NCI-H510A treated with DMSO at 0.1 percent for 48 hours (cell line): ENCODE measurements around the gene ELFN1.

Experiments
- DNase-seq: peaks from one replicate; lab custom pipeline; 2025; lab: John Stamatoyannopoulos, UW

The ELFN1 gene

DNA sequence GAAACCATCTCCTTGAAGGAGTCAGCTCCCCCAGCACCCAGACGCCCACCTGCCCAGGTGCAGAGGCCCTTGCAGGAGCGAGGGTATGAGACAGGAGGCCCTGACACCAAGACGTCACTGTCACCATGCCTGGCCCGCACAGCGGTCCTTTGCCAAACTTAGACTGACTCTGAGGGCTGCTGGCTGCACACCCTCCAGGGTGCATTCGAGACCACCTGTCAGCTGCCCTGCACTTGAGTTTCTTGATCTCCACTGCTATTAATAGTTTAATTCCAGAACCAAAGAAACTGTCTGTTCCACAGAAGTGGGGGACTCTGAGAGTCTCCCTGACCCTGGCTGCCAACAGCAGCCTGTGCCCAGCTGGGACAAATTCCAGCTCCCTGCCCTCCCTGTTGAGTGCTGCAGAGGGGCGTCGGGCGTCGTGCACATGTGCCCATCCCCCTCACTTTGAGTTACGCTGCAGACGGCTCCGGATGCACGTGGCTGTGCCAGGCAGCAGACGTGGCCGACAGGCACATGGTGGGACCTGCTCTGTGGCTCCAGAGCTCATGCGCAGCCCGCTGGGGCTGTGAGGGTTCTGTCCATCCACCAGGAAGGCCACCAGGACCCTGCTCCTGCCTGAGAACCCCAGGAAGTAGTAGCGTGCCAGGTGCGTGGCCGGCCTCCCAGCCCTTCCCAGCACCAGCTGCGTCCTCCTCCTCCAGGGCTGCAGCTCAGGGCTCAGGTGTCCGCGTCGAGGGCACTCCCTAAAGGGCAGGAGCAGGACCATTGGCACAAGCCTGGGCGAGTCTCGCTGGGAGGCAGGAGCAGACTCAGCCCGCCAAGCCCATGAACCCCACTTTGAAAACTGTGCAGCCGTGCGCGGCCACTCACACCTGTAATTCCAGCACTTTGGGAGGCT, 24.8 kb downstream of the ELFN1 start:
- DNase-seq = peak; percentile 39

DNA sequence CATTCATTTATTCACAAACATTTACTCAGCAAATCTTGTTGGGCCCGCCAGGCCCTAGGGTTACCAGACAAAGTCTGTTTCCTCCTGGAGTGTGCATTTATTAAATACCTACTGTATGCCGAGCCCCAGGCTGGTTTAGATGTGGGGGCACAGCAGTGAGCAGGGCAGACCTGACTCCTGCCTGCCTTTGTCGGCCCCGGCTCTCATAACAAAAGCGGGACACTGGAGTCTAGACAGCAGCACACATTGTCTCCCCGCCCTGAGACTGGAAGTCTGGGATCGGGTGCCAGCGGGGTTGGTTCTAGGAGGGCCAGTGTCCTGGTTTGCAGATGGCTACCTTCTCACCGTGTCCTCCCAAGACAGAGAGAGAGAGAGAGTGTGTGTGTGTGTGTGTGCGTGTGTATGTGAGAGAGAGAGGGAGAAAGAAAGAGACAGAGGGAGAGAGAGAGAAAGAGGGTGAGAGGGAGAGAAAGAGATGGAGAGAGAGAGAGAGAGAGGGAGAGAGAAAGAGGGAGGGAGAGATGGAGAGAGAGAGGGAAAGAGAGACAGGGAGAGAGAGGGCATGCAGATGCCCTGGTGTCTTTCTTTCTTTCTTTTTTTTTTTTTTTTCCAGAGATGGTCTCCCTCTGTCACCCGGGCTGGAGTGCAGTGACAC, 25.9 kb downstream of the ELFN1 start:
- DNase-seq = no peak

DNA sequence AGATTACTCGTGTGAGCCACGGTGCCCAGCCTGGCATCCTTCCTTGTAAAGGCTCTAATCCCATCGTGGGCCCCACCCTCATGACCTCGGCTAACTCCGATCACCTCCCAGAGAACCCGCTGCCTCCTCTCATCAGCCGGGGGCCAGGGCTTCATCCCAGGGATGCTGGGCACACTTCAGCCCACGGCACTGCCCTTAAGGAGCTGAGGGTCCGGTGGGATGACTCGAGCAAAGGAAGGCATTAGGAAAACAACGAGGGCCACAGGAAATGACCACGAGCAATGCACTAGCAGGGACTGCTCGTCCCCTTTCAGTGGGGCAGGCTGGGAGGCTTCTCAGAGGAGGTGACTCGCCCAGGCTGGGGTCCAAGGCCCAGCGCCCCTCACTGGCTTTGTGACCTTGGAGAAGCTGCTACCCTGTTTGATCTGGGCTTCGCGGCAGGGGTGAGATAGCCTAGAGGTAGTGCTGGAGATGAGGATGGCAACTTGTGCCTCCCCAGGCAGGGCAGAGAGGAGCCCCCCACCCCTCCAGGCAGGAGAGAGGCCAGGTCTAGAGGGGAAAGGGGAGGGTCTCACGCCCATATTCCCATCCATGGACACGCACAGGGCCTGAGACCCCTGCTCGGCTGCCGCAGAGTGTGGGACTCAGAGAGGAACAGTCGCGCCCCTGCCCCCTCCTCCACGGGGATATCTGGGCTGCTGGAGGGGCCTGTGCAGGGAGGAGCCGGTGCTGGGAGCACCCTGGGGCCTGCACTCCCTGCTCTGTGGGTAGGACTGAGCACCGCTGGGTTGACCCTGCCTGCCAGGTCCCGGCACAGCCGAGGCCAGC, 26.8 kb downstream of the ELFN1 start:
- DNase-seq = no peak

DNA sequence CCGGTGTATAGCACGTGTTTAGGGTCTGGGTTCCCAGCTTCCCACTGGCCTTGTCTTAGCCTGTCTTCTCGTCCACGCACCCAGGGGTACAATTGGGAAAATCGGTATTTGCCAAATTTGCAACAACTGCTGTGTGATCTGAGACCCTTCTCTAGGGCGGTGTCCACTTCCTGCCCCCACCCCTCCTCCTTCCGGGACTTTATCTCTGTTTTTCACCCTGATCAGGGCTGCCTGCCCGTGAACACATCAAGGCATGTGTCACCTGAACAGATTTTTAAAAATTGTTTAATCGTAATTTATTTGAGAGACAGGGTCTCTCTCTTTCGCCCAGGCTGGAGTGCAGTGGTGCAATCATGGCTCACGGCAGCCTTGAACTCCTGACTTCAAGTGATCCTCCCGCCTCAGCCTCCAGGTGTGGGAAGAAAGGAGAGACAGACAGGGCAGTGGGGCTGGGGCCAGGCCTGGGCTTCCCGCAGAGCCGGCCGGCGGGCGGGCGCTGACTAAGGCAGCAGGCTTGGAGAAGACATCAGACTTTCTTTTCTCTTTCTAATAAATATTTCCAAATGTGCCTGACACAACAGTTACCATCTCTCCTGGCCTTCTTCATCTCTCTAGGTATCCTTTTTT, 27.5 kb downstream of the ELFN1 start:
- DNase-seq = no peak

DNA sequence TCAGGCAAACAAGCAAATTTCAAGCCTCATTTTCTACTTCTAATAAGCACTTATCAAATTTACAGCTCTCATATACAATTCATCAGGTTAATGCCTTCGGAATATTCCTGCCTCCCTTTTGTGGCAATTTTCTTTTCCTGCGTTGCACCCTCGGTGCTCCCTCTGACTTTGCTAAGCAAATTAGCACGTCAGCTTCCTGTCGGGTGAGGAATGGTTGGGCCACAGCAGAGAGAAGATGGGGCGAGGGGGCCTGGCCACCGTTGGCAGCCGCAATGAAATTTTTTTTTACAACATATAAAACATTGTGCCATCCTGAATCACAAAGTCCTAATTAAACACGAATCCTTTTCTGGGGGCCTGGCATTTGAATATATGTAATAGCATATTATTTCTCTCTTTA, 28.1 kb downstream of the ELFN1 start:
- DNase-seq = no peak

DNA sequence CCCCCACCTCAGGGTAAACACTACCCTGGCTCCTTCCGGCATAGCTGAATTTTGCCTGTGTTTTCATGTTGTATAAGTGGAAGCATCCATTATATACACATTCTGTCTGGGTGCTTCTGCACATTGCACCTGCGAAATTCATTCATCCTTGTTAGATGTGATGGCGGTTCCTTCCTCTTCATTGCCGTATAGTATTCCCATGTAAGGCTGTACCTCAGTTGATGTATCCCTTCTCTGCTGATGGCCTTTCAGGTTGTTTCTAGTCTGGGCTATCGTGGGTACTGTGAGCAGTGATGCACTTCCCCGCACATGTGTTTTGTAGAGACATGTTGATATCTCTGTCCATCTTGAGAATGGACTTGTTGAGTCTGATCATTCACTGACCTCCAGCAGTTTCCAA, 28.9 kb downstream of the ELFN1 start:
- DNase-seq = no peak

DNA sequence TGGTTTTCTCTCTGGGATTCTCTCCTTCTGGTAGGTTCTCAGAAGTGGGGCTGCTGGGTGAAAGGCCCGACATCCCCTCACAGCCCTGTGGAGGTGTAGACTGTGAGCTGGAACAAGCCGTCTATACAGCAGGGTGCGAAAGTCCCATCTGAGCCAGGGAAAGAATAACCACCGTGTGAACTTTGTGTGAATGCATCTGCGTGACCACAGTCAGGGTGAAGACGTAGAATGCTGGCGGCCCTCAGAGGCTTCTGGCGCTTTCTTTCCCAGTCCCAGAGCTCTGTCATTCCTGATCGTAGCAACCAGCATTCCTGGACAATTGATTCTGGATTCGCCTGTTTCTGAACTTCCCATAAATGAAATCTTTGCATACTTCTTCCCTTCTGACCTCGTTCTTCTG, 30.0 kb downstream of the ELFN1 start:
- DNase-seq = no peak

DNA sequence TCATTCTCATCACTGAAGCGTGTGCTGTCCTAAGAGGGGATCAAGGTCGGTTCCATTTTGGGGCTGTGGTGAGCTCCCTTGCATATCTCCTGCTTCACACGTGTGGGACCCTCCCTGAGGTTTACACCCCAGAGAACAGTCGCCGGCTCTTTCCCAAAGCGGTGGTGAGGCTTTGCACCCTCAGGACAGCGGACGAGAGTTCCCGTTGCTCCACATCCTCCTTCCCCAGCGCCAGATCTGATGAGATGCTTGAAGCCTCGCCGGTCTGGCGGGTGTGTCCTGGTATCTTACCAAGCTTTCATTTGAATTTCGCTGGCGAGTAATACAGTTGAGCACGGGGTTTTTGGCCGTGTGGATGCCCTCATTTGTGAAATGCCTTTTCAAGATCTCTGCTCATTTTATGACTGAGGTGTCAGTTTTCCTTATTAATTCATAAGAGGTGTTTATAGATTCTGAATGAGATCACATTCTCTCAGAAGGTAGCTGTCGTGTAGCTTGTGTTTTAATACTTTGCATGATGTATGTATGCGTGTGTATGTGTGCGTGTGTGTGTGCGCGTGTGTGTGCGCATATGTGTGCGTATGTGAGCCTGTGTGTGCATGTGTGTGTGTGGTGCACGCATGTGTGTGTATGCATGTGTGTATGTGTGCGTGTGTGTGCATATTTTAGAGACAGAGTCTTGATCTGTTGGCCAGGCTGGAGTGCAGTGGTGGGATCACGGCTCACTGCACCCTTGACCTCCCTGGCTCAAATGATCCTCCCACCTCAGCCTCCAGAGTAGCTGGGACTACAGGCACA, 30.7 kb downstream of the ELFN1 start:
- no peak for DNase-seq

DNA sequence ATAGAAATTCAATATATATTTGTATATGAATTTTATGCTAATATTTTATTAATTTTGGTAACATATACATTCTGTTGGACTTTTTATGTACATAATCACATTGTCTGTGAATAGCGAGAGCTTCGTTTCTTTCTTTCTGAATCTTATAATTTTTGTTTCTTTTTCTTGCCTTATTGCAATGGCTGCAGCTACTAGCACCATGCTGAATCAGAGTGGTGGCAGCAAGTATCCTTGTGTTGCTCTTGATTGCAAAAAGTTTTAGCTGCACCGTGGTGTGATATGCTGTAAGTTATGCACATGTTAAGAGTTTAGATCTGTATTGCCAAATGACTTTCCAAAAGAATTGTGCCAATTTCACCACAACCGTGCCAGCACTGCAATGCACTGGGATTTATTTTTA, 32.6 kb downstream of the ELFN1 start:
- no peak for DNase-seq

DNA sequence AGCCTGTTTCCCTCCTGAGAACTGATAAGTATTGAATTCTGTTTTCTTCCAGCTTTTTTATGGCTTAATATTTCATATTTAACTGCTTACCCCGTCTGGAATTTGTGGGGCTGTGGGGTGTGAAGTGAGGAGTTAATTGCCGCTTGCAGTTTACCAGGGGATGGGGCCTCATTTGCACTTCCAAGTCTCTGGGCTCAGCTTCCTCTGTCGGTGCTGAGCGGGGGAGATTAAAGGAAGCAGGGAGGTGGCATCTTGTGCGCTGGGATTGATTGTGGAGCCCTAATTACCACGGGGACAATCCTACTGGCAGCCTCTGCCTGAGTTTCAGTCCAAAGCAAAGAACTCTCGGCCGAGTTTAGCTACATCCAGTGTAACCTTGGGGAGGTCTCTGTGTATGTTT, 33.4 kb downstream of the ELFN1 start:
- DNase-seq = no peak

DNA sequence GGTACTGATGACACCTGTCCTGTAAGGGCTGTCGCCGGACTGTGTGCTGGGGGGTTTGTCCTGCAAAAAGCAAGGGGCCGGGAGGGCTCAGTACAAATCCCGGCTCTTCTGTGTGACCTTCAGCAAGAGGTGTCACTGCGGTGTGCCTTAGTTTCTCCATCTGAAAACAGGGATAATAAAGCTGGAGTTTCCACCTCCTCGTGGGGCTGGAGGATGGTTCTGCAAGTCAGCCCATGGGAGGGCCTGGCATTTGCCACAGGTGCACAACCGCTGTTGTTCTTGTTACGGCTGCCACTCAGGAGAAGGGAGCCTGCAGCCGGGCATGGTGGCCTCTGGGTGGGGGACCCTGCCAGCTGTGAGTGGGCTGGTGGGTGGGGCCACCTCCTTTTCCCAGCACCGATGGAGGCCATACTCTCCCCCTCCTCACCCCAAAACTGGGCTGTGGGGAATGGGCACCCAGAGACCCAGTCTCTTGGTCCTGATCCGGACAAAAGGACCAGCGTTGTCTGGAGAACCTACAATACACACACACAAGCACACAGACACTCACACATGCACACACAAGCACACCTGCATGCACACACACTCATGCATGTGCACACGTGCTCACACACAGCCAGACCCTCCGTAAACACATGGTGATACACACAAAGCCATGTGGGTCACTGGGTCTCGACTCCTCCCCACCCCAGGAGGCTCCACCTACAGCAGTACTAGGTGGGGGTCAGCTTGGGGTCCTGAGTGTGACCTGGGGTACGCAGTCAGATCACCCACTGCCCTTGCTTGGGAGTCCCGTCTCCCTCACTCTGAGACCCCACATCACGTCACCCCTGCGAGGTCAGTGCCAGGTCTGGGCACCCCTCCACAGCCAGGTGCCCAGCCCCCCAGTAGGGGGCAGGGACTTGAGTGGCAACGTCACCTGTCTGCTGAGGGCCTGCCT, 34.1 kb downstream of the ELFN1 start:
- no peak for DNase-seq

DNA sequence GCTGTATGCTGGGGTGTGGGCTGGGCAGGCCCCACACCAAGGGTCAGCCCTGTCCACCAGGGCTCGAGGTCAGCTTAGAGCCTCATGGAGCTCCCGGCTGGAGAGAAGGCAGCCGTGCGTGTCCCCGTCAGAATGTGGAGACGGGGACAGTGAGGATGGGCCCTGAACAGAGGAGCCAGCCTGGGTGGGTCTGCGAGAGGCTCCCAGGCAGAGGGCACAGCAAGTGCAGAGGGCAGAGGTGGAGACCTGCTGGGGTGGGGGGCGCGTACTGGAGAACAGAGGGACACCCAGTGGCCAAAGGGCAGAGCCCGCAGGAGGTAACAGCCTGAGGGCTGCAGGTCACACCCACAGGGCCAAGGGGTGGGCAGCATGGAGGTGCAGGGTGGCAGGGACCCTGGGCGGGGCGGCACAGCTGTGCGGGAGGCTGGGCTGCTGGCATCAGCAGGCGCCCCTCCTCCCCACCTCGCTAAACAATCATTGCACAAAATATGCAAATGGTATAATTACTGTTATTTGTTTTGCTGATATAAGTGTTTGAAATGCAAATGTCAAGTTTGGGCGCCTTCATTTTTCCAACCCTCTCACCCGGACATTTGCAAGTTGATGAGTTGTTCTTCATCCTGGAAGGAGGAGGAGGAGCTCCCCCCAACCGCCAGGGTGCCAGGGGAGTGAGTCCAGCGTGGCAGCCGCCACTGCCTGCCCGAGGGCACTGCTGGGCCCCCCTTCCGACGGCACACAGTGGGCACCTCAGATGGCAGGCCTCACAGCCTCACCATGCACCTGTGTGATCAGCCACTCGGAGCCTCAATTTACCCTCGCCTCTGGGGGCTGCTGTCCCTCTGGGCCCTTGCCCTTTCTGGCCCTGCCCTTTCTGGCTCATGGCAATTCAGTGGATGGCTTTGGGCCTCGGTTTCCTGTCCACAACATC, 35.0 kb downstream of the ELFN1 start:
- DNase-seq = no peak

DNA sequence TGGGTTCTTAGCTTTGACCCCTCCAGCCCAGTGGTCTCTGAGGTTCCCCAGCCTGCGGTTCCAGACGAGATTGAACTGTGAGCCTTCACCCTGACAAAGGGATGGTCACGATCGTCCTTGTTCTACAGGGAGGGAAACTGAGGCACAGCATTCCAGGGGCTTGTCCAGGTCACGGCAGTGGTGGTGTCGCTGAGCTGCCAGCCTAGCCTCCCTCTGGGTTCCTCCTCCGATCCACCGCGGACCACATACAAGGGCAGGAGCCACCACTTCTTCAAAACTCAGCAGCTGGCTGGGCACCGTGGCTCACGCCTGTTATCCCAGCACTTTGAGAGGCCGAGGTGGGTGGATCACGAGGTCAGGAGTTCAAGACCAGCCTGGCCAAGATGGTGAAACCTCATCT, 35.8 kb downstream of the ELFN1 start:
- no peak for DNase-seq

DNA sequence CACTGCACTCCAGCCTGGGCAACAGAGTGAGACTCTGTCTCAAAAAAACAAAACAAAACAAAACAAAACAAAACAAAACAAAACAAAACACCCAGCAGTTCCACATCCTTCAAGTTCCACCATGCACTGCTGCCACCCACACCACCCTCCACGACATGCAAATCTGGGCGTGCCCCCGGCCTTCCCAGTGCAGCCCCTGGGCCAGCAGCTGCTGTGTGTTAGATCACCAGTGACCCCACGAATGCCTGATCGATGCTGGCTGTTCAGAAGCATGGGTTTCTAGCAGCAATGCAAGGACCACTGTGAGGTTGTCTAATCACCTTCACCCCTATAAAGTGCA, 36.3 kb downstream of the ELFN1 start:
- no peak for DNase-seq

DNA sequence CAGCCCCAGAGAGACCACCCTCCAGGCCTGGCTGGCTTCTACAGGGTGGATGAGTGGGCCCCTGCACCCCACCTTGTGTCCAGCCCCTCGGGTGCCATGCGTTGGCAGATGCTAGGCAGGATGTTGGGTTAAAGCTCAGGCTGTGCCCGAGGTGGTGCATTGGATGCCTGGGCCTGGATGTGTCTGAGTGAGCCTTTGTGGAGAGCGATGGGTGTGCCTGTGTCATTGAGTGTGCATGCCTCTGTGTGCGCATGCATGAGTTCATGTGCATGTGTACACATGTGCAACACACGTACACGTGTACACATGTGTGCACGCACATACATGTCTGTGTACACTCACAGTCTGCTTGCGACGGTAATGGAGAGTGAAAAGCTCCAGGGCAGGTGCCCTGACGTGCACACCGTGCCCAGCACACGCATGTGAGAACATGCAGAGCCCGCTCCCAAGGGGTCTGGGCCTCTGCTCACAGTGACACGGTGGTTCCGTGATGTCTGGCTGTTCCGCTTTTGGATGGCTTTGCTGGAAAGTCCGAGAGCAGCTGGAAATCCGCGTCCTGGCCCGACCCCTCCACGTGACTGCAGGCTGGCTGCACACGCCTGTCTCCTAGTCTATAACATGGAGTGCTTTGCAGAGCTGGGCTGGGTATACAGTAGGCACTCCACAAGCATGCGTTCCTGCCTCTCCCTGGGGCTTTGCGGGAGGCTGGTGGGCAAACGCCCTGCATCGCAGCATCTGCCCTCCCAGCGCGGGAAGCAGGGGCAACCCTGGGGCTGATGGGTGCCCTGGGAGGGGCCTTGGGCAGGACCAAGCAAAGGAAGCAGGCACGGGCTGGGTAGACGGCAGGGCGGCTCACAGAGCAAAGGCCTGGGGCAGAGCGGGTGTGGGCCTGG, 36.9 kb downstream of the ELFN1 start:
- no peak for DNase-seq

DNA sequence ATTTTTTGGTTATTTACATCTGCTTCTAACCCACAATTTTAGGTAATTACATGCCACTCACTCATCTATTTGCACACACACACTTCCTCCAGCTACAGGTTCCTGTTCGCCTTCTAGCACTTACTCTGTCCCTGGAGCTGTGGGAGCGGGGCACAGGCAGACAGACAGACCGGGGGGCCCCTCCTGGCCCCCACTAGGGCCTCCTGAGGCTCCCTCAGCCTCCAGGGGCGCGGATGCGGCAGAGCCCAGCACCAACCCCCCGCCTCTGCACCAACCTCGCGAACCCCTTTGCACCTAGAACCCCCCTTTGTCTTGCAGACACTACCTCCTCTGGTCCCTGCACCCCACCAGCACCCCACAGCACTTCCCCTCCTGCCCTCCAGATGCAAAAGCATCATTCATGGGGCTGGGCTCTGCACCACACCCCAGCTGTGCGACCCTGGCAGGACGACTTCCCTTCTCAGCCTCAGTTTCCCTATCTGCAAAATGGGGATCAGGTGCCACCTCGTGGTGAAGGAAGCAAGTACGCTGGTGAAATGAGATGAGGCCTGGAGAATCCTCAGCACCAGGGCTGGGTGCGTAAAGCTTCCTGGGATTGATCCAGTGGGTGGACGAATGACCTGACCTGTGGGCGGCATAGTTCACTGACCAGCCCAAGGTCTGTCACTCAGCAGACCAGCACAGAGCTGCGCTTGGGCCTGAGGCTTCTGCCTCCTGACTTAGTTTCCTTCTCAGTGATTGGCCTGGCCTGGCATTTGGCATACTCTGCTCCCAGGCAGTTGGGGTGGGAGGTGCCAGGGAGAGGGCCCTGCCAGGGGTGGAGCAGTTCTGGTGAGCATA, 37.9 kb downstream of the ELFN1 start:
- no peak for DNase-seq

DNA sequence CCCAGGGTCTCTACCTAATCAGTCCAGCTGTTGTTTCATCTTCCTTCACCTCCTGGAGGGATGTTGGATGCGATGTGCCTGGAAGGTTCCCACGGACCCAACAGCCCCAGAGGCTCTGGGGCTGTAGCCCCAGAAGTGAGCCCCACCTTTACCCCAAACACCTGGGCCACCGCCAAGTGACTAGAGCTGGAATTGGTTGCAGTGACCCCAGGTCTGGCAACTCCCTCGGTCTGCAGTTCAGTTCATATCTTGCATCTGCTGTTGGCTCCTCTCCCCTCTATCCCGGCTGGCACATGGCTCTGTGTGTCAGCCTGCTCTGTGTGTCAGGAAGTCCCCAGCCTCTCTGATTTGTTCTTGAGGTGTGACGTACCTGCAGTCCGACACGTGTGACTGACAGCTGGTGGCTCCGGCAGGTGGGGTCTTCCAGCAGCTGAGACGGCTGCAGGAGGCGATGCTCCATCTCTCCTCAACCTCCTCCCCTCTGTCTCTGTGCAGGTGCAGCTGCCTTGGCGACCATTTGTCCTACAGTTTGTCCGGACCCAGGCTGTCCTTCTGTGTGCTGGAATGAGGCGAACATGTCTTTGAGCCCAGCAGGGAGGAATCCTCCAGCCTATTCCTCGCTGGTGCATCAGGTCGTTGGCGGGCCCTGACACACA, 38.6 kb downstream of the ELFN1 start:
- DNase-seq = no peak
